ENCODE measurements around the gene APOBEC4. TPM values are rescaled to one million over a fixed set of nuclear protein-coding genes. Genes with fewer than 3 reads are reported as not detected.

Gene APOBEC4
- polyA plus RNA-seq, 1 donor from 2014 or later = not detected

DNA sequence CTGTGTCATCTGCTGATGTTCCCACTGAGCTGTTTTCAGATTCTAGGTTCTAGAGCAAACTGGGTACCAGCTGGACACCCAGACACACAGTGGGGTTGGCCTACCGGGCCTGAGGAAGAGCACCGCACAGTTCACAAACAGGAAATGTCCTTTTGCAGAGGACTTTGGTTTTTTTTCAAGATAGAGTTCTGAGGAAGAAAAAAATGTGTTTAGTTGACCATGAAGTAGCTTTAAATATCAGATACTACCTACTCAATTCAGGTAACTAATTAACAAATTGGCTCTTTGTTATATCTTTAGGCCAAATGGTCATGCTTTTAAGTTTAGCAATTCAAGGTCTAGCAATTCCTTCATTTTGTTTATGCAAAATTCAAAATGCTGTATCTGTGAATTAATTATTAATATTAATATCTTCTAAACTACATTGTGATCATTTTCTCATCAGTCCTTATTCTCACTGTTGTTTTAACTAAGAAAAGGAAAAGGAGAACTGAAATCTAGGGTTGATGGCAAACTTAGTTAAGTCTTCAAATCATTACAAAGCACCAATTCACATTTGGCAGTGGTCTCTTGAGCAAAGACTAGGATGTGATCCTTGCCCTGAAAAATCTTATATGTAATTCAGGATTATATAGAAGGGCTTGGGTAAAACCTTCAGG, 45.7 kb downstream of the APOBEC4 start:
- H2AFZ ChIP-seq (ENCODE audit: low read depth, low read length) = no peak overlapping the region
- no peaks in the 10 kb centered on the region for H3F3A ChIP-seq (ENCODE audit: insufficient read depth, low read length, poor library complexity, severe bottlenecking)
- no peak overlapping the region for H3K4me2 ChIP-seq (ENCODE audit: low read length)

DNA sequence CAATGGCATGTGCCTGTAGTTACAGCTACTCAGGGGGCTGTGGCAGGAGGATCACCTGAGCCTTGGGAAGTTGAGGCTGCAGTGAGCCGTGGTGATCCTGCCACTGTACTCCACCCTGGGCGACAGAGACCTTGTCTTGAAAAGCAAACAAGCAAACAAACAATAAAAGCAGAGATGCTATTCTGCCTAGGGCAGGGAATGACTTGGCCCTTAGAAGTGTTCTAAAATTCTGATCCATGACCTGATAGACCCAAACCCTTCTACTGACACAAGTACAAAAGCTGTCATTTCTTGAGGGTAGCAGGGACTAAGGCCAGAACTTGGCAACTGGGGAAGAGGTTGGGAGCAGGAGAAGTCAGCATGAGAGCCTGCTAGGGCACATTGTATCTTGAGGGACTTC, 47.2 kb downstream of the APOBEC4 start:
- no peak overlapping the region for H3K27ac ChIP-seq (ENCODE audit: low read length)
- no peaks in the 10 kb centered on the region for H3K27me3 ChIP-seq (ENCODE audit: insufficient read depth, low read depth, low read length)
- no peak for TF ChIP-seq EP300 (conservative IDR thresholded peaks at IDR 0.05; ENCODE audit: poor library complexity, severe bottlenecking)
- TF ChIP-seq EZH2 (IDR thresholded peaks at IDR 0.05; ENCODE audit: borderline replicate concordance, insufficient read depth, low read length, poor library complexity, severe bottlenecking) = no peak
- no peak for TF ChIP-seq SMC3 (conservative IDR thresholded peaks at IDR 0.05; ENCODE audit: poor library complexity)
- no peak for TF ChIP-seq RAD21 (conservative IDR thresholded peaks at IDR 0.05)
- TF ChIP-seq MXI1 (conservative IDR thresholded peaks at IDR 0.05; ENCODE audit: poor library complexity, severe bottlenecking) = no peak
- no peak for TF ChIP-seq POLR2AphosphoS5 (IDR thresholded peaks at IDR 0.05)
- no peak for TF ChIP-seq TAF1 (IDR thresholded peaks at IDR 0.05; ENCODE audit: low read depth)
- TF ChIP-seq, protein P1, sequence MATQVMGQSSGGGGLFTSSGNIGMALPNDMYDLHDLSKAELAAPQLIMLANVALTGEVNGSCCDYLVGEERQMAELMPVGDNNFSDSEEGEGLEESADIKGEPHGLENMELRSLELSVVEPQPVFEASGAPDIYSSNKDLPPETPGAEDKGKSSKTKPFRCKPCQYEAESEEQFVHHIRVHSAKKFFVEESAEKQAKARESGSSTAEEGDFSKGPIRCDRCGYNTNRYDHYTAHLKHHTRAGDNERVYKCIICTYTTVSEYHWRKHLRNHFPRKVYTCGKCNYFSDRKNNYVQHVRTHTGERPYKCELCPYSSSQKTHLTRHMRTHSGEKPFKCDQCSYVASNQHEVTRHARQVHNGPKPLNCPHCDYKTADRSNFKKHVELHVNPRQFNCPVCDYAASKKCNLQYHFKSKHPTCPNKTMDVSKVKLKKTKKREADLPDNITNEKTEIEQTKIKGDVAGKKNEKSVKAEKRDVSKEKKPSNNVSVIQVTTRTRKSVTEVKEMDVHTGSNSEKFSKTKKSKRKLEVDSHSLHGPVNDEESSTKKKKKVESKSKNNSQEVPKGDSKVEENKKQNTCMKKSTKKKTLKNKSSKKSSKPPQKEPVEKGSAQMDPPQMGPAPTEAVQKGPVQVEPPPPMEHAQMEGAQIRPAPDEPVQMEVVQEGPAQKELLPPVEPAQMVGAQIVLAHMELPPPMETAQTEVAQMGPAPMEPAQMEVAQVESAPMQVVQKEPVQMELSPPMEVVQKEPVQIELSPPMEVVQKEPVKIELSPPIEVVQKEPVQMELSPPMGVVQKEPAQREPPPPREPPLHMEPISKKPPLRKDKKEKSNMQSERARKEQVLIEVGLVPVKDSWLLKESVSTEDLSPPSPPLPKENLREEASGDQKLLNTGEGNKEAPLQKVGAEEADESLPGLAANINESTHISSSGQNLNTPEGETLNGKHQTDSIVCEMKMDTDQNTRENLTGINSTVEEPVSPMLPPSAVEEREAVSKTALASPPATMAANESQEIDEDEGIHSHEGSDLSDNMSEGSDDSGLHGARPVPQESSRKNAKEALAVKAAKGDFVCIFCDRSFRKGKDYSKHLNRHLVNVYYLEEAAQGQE (IDR thresholded peaks at IDR 0.05; ENCODE audit: borderline replicate concordance) = no peak
- TF ChIP-seq, protein P2, sequence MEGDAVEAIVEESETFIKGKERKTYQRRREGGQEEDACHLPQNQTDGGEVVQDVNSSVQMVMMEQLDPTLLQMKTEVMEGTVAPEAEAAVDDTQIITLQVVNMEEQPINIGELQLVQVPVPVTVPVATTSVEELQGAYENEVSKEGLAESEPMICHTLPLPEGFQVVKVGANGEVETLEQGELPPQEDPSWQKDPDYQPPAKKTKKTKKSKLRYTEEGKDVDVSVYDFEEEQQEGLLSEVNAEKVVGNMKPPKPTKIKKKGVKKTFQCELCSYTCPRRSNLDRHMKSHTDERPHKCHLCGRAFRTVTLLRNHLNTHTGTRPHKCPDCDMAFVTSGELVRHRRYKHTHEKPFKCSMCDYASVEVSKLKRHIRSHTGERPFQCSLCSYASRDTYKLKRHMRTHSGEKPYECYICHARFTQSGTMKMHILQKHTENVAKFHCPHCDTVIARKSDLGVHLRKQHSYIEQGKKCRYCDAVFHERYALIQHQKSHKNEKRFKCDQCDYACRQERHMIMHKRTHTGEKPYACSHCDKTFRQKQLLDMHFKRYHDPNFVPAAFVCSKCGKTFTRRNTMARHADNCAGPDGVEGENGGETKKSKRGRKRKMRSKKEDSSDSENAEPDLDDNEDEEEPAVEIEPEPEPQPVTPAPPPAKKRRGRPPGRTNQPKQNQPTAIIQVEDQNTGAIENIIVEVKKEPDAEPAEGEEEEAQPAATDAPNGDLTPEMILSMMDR (IDR thresholded peaks at IDR 0.05; ENCODE audit: poor library complexity, severe bottlenecking) = no peak
- H3K9me3 ChIP-seq (ENCODE audit: low read length) = no peaks in the 10 kb centered on the region
- no peaks in the 10 kb centered on the region for H3K79me2 ChIP-seq (replicated peaks; ENCODE audit: insufficient read depth, low read length)
- no peak overlapping the region for H2AFZ ChIP-seq (ENCODE audit: low read depth, low read length)
- H3K36me3 ChIP-seq (ENCODE audit: insufficient read depth, low read length) = no peaks in the 10 kb centered on the region
- no peak overlapping the region for H3K9ac ChIP-seq (ENCODE audit: low read length)
- H3K9me2 ChIP-seq (ENCODE audit: insufficient read depth, low read length) = no peaks in the 10 kb centered on the region
- H3F3A ChIP-seq (ENCODE audit: insufficient read depth, low read length, poor library complexity, severe bottlenecking) = no peaks in the 10 kb centered on the region
- no peak overlapping the region for H3K4me3 ChIP-seq (ENCODE audit: low read length)
- no peak overlapping the region for H3K4me2 ChIP-seq (ENCODE audit: low read length)
- no peaks in the 10 kb centered on the region for H4K20me1 ChIP-seq (ENCODE audit: insufficient read depth)

More for the DNA sequence above, 45.7 kb downstream of the APOBEC4 start:
- Histone ChIP-seq H3K27ac (ENCODE audit: low read length) (no peak overlapping the region), H3K9me3 (ENCODE audit: low read length) (no peaks in the 10 kb centered on the region), H3K9me2 (ENCODE audit: insufficient read depth, low read length) (no peaks in the 10 kb centered on the region), H4K20me1 (ENCODE audit: insufficient read depth) (no peaks in the 10 kb centered on the region), H3K9ac (ENCODE audit: low read length) (no peak overlapping the region), H3K27me3 (ENCODE audit: insufficient read depth, low read depth, low read length) (no peaks in the 10 kb centered on the region), H3K36me3 (ENCODE audit: insufficient read depth, low read length) (no peaks in the 10 kb centered on the region), H3K79me2 (replicated peaks; ENCODE audit: insufficient read depth, low read length) (no peaks in the 10 kb centered on the region), H3K4me3 (ENCODE audit: low read length) (no peak overlapping the region)
- TF ChIP-seq, protein P2 (IDR thresholded peaks at IDR 0.05; ENCODE audit: poor library complexity, severe bottlenecking) = no peak
- no peak for TF ChIP-seq SMC3 (conservative IDR thresholded peaks at IDR 0.05; ENCODE audit: poor library complexity)
- TF ChIP-seq POLR2AphosphoS5 (IDR thresholded peaks at IDR 0.05) = no peak
- no peak for TF ChIP-seq RAD21 (conservative IDR thresholded peaks at IDR 0.05)
- TF ChIP-seq EP300 (conservative IDR thresholded peaks at IDR 0.05; ENCODE audit: poor library complexity, severe bottlenecking) = no peak
- TF ChIP-seq MXI1 (conservative IDR thresholded peaks at IDR 0.05; ENCODE audit: poor library complexity, severe bottlenecking) = no peak

Data from neural cell (in vitro differentiated cells).